ENCODE data around the gene EHD2. TPM values are rescaled to one million over a fixed set of nuclear protein-coding genes. Genes with fewer than 3 reads are reported as not detected.

Gene EHD2
- total RNA-seq, 4 donors from 2014 or later: 72.0 to 198 (median 82.9) TPM

DNA sequence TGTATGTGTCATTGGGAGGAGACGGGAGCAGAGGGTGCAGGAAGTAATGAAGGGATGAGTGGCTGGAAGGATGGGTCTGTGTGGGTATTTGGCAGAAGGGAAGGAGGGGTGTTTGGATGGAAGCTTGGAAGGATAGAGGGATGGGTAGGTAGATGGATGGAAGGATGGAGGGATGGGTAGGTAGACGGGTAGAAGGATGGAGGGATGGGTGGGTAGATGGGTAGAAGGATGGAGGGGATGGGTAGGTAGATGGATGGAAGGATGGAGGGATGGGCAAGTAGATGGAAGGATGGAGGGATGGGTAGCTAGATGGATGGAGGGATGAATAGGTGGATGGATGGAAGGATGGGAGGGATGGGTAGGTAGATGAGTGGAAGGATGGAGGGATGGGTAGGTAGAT lies 41.7 kb upstream of the EHD2 start:
- no peaks in the 10 kb centered on the region for H3K9me3 ChIP-seq
- H3K27ac ChIP-seq: no peak overlapping the region
- H3K27me3 ChIP-seq: no peaks in the 10 kb centered on the region
- TF ChIP-seq, protein P1, sequence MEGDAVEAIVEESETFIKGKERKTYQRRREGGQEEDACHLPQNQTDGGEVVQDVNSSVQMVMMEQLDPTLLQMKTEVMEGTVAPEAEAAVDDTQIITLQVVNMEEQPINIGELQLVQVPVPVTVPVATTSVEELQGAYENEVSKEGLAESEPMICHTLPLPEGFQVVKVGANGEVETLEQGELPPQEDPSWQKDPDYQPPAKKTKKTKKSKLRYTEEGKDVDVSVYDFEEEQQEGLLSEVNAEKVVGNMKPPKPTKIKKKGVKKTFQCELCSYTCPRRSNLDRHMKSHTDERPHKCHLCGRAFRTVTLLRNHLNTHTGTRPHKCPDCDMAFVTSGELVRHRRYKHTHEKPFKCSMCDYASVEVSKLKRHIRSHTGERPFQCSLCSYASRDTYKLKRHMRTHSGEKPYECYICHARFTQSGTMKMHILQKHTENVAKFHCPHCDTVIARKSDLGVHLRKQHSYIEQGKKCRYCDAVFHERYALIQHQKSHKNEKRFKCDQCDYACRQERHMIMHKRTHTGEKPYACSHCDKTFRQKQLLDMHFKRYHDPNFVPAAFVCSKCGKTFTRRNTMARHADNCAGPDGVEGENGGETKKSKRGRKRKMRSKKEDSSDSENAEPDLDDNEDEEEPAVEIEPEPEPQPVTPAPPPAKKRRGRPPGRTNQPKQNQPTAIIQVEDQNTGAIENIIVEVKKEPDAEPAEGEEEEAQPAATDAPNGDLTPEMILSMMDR (IDR thresholded peaks at IDR 0.05): no peak
- no peak for TF ChIP-seq POLR2A (IDR thresholded peaks at IDR 0.05)
- DNase-seq: no peak
- intact Hi-C loops (cut with DNase I; ENCODE audit: low total_unique reads): no loop called here
- no peak overlapping the region for H3K4me3 ChIP-seq
- peaks cover 0 to 9% of the 10 kb centered on the region in 2 donors for H3K4me1 ChIP-seq
- no peaks in the 10 kb centered on the region for H3K36me3 ChIP-seq

DNA sequence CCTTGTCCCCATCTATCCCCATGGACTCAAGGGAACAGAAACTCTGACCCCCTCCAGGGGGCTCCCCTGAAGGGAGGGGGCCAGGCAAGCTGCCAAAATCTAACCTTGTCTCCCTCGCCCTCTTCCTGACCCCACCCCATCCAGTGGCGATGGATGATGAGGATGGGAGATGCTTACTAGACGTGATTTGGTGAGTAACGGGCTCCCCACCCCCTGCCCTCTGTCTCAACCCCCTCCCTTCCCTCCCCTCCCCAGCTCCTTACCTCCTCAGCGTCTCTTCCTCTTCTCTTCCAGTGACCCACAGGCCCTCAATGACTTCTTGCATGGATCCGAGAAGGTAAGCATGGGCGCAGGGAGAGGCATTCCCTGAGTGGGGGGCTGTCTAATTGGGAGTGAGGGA lies 39.8 kb upstream of the EHD2 start:
- no peaks in the 10 kb centered on the region for H3K27me3 ChIP-seq
- DNase-seq: no peak
- no peak overlapping the region for H3K27ac ChIP-seq
- no peaks in the 10 kb centered on the region for H3K9me3 ChIP-seq
- intact Hi-C loops (cut with DNase I; ENCODE audit: low total_unique reads): no loop called here
- H3K4me1 ChIP-seq: no peaks in the 10 kb centered on the region
- TF ChIP-seq, protein P1 (IDR thresholded peaks at IDR 0.05): no peak
- TF ChIP-seq POLR2A (IDR thresholded peaks at IDR 0.05): no peak
- no peaks in the 10 kb centered on the region for H3K36me3 ChIP-seq
- H3K4me3 ChIP-seq: no peak overlapping the region

DNA sequence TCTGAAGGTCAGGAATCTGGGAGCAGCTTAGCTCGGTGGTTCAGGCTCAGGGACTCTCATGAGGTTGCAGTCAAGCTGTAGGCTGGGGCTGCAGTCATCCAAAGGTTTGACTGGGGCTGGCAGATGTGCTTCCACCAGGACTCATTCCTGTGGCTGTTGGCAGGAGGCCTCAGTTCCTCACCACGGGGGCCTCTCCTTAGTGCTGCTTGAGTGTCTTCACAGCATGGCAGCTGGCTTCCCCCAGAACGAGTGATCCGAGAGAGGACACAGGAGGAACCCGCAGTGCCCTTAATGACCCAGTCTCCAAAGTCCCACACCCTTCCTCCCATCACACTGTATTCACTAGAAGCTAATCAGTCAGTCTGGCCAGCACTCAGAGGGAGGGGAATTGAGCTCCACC lies 38.7 kb upstream of the EHD2 start:
- TF ChIP-seq POLR2A (IDR thresholded peaks at IDR 0.05): no peak
- TF ChIP-seq, protein P1 (IDR thresholded peaks at IDR 0.05): no peak
- H3K4me3 ChIP-seq: no peak overlapping the region
- no peaks in the 10 kb centered on the region for H3K27me3 ChIP-seq
- no peaks in the 10 kb centered on the region for H3K9me3 ChIP-seq
- intact Hi-C loops (cut with DNase I; ENCODE audit: low total_unique reads): no loop called here
- no peak for DNase-seq
- no peak overlapping the region for H3K27ac ChIP-seq
- no peaks in the 10 kb centered on the region for H3K36me3 ChIP-seq
- H3K4me1 ChIP-seq: no peaks in the 10 kb centered on the region

DNA sequence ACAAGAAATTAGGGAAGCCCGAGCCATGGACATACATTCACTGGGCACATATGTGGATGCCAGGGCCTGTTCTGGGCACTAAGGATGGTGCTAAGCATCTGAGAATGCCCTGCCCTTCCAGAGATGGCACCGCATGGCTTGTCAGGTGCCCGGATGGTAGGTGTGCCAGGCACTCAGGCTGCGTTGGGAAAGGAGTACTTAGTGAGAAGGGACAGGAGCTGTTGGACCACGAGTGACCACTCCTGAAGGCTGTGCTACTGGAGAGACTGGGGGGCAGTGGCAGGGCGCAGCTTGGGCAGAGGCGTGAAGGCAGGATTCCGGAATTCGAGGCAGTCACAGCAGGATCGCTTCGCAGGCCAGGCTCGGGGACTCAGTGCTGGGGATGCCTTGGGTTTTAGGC lies 38.0 kb upstream of the EHD2 start:
- no peaks in the 10 kb centered on the region for H3K36me3 ChIP-seq
- H3K9me3 ChIP-seq: no peaks in the 10 kb centered on the region
- H3K27me3 ChIP-seq: no peaks in the 10 kb centered on the region
- H3K27ac ChIP-seq: no peak overlapping the region
- H3K4me1 ChIP-seq: no peaks in the 10 kb centered on the region
- TF ChIP-seq, protein P1 (IDR thresholded peaks at IDR 0.05): no peak
- no peak for TF ChIP-seq POLR2A (IDR thresholded peaks at IDR 0.05)
- intact Hi-C loops (cut with DNase I; ENCODE audit: low total_unique reads): no loop called here
- H3K4me3 ChIP-seq: no peak overlapping the region
- DNase-seq: no peak

DNA sequence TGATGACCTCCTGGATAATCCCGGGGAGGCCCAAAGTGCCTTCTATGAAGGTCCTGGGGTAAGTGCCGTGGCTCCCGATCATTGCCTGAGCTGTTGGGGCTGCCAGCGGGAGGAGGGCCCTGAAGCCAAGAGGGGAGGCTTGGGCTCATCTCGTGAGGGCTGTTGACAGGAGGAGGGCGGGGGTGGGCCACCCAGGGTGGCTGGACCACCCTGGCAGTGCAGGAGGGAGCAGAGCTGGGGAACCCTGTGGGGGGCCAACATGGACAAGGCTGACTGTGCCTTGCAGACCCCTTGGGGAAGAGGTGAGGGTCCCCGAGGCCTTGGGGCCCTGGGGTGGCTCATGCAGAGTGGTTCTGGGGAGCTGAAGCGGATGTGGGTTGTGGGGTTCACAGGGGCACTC lies 37.4 kb upstream of the EHD2 start:
- Histone ChIP-seq H3K36me3 (no peaks in the 10 kb centered on the region), H3K4me1 (no peaks in the 10 kb centered on the region), H3K27me3 (no peaks in the 10 kb centered on the region), H3K9me3 (no peaks in the 10 kb centered on the region), H3K27ac (no peak overlapping the region), H3K4me3 (no peak overlapping the region)
- intact Hi-C loops (cut with DNase I; ENCODE audit: low total_unique reads): no loop called here
- DNase-seq: no peak
- TF ChIP-seq, protein P1 (IDR thresholded peaks at IDR 0.05): no peak
- no peak for TF ChIP-seq POLR2A (IDR thresholded peaks at IDR 0.05)
